ENCODE measurements around the gene SLC22A16.
"Not testable (repeated sequence)": the region's sequence is repeated elsewhere in the genome, so short reads cannot be mapped to it uniquely, and the experiment has no call there.

- TF ChIP-seq POLR2A, CTCF (IDR thresholded peaks at IDR 0.05): not testable (repeated sequence)
Measured at GRCh38 chr6:110487968-110488381, 11.6 kb upstream of the SLC22A16 start.

Data from heart left ventricle (tissue), 13 donors.